Osteoblast (primary cell): ENCODE measurements around the gene IL36B. TPM values are rescaled to one million over a fixed set of nuclear protein-coding genes. Genes with fewer than 3 reads are reported as not detected.

Source experiments
- DNase-seq: peaks from one replicate; pipeline ENCODE4 v3.0.0; 2011; ENCODE audit warnings: low spot score, mixed read lengths; ENCODE audit not compliant: insufficient read length; ENCODE audit errors: missing footprints
- H2AFZ ChIP-seq: 2 replicates; pipeline ENCODE4 v1.6.0; 2011; ENCODE audit warnings: mild to moderate bottlenecking, low read length
- H3K27ac ChIP-seq: 2 replicates; pipeline ENCODE4 v1.5.1; 2011; ENCODE audit warnings: mild to moderate bottlenecking, low read depth, low read length, moderate library complexity
- H3K27me3 ChIP-seq: 2 replicates; pipeline ENCODE4 v1.6.0; 2012; ENCODE audit warnings: mild to moderate bottlenecking, control low read depth, inconsistent platforms, low read length, moderate library complexity; ENCODE audit not compliant: insufficient read depth
- H3K36me3 ChIP-seq: 2 replicates; pipeline ENCODE4 v1.5.1; 2011; ENCODE audit warnings: mild to moderate bottlenecking, low read length, control low read depth, moderate library complexity; ENCODE audit not compliant: insufficient read depth
- H3K4me1 ChIP-seq: 2 replicates; pipeline ENCODE4 v1.5.1; 2011; ENCODE audit warnings: mild to moderate bottlenecking, low read length, control low read depth, moderate library complexity; ENCODE audit not compliant: insufficient read depth
- H3K4me2 ChIP-seq: 2 replicates; pipeline ENCODE4 v1.6.0; 2011; ENCODE audit warnings: mild to moderate bottlenecking, low read length; ENCODE audit not compliant: insufficient read depth
- H3K4me3 ChIP-seq: fragments of 200-600 bp; sonication (generic); 3 replicates; pipeline ENCODE4 v1.5.1; 2012; ENCODE audit warnings: mild to moderate bottlenecking, low read length, inconsistent platforms; ENCODE audit not compliant: insufficient read depth
- H3K79me2 ChIP-seq: 2 replicates; pipeline ENCODE4 v1.6.0; 2012; ENCODE audit warnings: mild to moderate bottlenecking, low read length, control low read depth, inconsistent platforms; ENCODE audit not compliant: insufficient read depth
- H3K9me3 ChIP-seq: 2 replicates; pipeline ENCODE4 v1.5.1; 2011; ENCODE audit warnings: low read depth, low read length, control low read depth
- H4K20me1 ChIP-seq: 2 replicates; pipeline ENCODE4 v1.6.0; 2012; ENCODE audit warnings: mild to moderate bottlenecking, low read length, control low read depth; ENCODE audit not compliant: insufficient read depth
- total RNA-seq: library from RNA; depleted of rRNA; stranded (reverse); fragments of >200 nt; gene quantifications from 2 replicates; pipeline ENCODE4 v1.2.3, GENCODE V29; 2012
- TF ChIP-seq, protein P1 (sequence below): IDR thresholded peaks from 2 replicates; pipeline ENCODE4 v1.5.1; 2011; ENCODE audit warnings: mild to moderate bottlenecking, low read depth, low read length, moderate library complexity; ENCODE audit errors: extremely low read depth

IL36B gene
- total RNA-seq, 1 donor = not detected

DNA sequence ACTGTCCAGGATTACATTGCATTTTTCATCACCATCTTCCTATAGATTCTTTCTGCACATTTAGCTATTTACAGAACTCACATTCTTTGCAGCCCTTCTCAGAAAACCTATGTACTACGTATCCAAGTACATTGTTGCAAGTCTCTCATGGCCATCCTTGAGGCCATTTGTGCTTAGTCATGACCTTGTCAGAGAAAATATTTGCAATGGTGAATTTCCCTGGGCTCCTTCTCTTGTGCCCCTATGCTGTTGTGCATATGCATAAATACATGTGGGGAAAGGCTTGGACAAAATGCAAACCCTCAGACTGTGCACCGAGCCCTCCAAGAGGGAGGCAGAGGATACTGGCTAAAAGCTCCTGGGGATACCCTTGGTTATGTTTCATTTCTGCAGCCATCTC, 27.9 kb downstream of the IL36B start:
- TF ChIP-seq, protein P1, sequence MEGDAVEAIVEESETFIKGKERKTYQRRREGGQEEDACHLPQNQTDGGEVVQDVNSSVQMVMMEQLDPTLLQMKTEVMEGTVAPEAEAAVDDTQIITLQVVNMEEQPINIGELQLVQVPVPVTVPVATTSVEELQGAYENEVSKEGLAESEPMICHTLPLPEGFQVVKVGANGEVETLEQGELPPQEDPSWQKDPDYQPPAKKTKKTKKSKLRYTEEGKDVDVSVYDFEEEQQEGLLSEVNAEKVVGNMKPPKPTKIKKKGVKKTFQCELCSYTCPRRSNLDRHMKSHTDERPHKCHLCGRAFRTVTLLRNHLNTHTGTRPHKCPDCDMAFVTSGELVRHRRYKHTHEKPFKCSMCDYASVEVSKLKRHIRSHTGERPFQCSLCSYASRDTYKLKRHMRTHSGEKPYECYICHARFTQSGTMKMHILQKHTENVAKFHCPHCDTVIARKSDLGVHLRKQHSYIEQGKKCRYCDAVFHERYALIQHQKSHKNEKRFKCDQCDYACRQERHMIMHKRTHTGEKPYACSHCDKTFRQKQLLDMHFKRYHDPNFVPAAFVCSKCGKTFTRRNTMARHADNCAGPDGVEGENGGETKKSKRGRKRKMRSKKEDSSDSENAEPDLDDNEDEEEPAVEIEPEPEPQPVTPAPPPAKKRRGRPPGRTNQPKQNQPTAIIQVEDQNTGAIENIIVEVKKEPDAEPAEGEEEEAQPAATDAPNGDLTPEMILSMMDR = no peak
- Histone ChIP-seq H3K27me3 (peaks cover 49% of the 10 kb centered on the region), H3K4me2 (no peak overlapping the region)

DNA sequence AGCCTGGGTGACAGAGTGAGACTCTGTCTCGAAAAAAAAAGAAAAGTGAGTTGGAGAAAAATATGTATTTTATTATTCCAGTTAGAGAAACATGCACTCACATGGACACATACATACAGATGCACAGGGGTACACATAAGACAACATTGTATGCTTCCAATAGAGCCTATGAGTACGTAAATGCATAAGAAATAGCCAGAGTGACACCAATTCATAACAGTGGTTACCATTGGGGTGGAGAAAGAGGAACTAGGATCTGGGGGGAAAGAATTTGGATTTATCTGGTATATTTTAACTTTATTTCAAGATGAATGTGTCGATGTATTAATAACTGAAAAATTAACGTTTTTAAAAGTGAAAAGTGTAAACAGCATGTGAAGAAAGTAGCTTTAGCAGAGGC, 31.4 kb downstream of the IL36B start:
- H3K27me3 ChIP-seq = peaks cover 35% of the 10 kb centered on the region
- no peaks in the 10 kb centered on the region for H4K20me1 ChIP-seq
- H3K4me1 ChIP-seq = no peaks in the 10 kb centered on the region
- no peak overlapping the region for H3K27ac ChIP-seq
- TF ChIP-seq, protein P1 = no peak
- no peaks in the 10 kb centered on the region for H3K79me2 ChIP-seq
- no peak overlapping the region for H3K4me2 ChIP-seq
- DNase-seq = no peak
- H3K36me3 ChIP-seq = no peaks in the 10 kb centered on the region
- no peaks in the 10 kb centered on the region for H3K9me3 ChIP-seq
- no peak overlapping the region for H2AFZ ChIP-seq
- H3K4me3 ChIP-seq = no peak overlapping the region

More for the DNA sequence above, 27.9 kb downstream of the IL36B start:
- no peaks in the 10 kb centered on the region for H3K36me3 ChIP-seq
- no peak overlapping the region for H3K4me3 ChIP-seq
- H2AFZ ChIP-seq = no peak overlapping the region
- H4K20me1 ChIP-seq = no peaks in the 10 kb centered on the region
- H3K9me3 ChIP-seq = no peaks in the 10 kb centered on the region
- no peak for DNase-seq
- H3K79me2 ChIP-seq = no peaks in the 10 kb centered on the region
- no peaks in the 10 kb centered on the region for H3K4me1 ChIP-seq
- no peak overlapping the region for H3K27ac ChIP-seq

DNA sequence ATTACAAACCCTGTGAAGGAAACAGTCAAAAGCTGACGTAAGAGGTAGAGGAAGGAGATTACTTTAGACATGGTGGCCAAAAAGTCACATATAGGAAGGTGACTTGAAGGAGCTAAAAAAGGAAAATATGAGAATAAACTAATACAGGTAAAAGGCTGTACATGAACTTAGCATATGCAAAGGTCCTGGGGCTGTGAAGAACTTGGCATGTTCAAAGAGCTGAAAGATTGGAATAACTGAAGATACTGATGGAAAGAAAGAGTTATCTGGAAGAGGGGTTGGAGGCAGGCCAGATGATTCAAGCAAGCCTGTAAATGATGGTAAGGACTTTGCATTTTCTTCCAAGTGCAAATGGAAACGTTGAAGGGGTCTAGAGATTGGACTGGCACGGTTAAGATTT, 34.2 kb downstream of the IL36B start:
- TF ChIP-seq, protein P1 = no peak

DNA sequence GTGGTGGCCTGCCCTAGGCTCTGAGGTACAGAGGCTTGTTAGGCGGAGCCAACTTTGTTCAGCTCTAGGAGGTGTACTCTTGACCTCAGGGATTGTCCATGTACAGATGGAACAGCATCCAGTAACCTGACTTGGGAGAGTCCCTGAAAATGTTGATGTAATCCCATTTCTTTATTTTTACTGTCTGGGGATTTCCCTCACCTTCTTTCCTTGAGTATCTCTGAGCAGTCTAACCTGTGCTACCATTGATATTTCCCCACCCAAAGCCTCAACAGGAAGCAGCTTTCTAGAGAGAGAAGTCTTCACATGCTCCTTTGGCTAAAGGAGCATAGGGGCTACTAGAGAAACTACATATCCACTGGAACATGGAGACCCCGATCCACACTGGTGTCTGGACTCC, 37.0 kb downstream of the IL36B start:
- no peak for DNase-seq
- Histone ChIP-seq H3K4me2 (no peak overlapping the region), H3K27ac (no peak overlapping the region), H3K36me3 (no peaks in the 10 kb centered on the region), H4K20me1 (no peaks in the 10 kb centered on the region), H2AFZ (no peak overlapping the region), H3K79me2 (no peaks in the 10 kb centered on the region), H3K4me3 (no peak overlapping the region), H3K27me3 (peaks cover 15% of the 10 kb centered on the region), H3K9me3 (no peaks in the 10 kb centered on the region), H3K4me1 (peaks cover 6% of the 10 kb centered on the region)
- TF ChIP-seq, protein P1 = no peak

More for the DNA sequence above, 34.2 kb downstream of the IL36B start:
- H3K27ac ChIP-seq = no peak overlapping the region
- no peak overlapping the region for H2AFZ ChIP-seq
- no peaks in the 10 kb centered on the region for H4K20me1 ChIP-seq
- H3K4me1 ChIP-seq = no peaks in the 10 kb centered on the region
- H3K4me3 ChIP-seq = no peak overlapping the region
- no peak overlapping the region for H3K4me2 ChIP-seq
- H3K79me2 ChIP-seq = no peaks in the 10 kb centered on the region
- no peaks in the 10 kb centered on the region for H3K36me3 ChIP-seq
- no peaks in the 10 kb centered on the region for H3K9me3 ChIP-seq
- no peak for DNase-seq
- peaks cover 26% of the 10 kb centered on the region for H3K27me3 ChIP-seq
